Posterior vena cava (tissue), 2 donors: ENCODE data around the gene BAZ2B. TPM values are rescaled to one million over a fixed set of nuclear protein-coding genes. Genes with fewer than 3 reads are reported as not detected.

Source experiments
- DNase-seq: peaks from one replicate; pipeline ENCODE4 v3.0.0-alpha.2; 2020; ENCODE audit warnings: low spot score
- intact Hi-C, 2 donors: fragments of 100-400 bp; cut with DNase I; formaldehyde crosslinking; loops; one replicate each; pipeline versions ENCODE4 v1.14.1 to v1.14.2; 2022 to 2023
- total RNA-seq, 2 donors: library from RNA; stranded (reverse); fragmentation: NEBNext Ultra II Directional; extraction: Animal tissue kit (Norgen Biotek cat#: 25700); gene quantifications; one replicate each; pipeline ENCODE4 v1.2.1, GENCODE V29; 2021
- donor health status: DM: yes; HTN: yes; CAD: no.
- donor health status: DM: yes; HTN: yes; CAD: no.

BAZ2B gene
- total RNA-seq, 2 donors from 2014 or later: 63.2 to 66.7 TPM

- intact Hi-C loops: no loop called here
- DNase-seq: no peak
Measured at GRCh38 chr2:159586034-159586433, 30.3 kb downstream of the BAZ2B start.

- intact Hi-C loops: no loop called here
- no peak for DNase-seq
Measured at GRCh38 chr2:159585622-159586021, 30.7 kb downstream of the BAZ2B start.

DNA sequence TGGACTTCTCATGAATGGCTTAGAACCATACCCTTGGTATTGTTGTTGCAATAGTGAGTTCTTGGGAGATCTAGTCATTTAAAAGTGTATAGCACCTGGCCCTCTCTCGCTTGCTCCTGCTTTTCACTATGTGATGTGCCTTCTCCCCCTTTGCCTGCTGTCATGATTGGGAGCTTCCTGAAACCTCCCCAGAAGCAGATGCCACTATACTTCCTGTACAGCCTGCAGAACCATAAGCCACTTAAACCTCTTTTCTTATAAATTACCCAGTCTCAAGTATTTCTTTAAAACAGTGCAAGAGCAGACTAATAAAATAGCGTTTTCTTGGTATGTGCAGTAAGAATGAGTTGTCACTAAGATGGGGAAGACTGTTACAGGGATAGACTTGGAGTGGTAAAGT is 31.6 kb downstream of the BAZ2B start:
- no peak for DNase-seq
- intact Hi-C loops: no loop called here

- DNase-seq: no peak
- intact Hi-C loops: no loop called here
Measured at GRCh38 chr2:159573846-159574606, 42.3 kb downstream of the BAZ2B start.

GRCh38 chr2:159573294-159573693 is 43.1 kb downstream of the BAZ2B start:
- no peak for DNase-seq
- intact Hi-C loops: no loop called here

- intact Hi-C loops: no loop called here
- DNase-seq: no peak
Measured at GRCh38 chr2:159572459-159572858, 43.9 kb downstream of the BAZ2B start.

DNA sequence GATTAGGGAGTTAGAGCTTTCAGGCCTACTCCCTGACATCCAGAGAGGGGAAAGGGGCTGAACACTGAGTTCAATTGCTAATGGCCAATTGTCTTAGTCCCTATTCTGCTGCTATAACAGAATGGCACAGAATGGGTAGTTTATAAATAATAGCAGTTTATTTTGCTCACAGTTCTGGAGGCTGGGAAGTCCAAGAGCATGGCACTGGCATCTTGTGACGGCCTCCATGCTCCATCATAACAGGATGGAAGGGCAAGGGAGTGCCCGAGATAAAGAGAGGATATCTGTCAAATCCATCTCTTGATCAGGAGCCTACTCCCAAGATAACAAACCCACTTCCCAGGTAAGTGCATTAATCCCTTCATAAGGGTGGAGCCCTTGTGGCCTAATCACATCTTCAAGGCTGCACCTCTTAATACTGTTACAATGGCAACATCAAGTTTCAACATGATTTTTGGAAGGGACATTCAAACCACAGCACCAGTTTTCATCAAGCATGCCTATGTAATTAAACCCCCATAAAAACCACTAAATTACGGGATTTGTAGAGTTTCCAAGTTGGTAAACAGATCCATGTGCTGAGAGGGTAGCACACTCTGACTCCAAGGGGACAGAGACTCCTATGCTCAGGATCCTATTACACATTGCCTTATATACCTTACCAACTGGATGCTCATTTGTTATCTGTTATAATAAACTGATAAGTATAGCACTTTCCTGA is 44.6 kb downstream of the BAZ2B start:
- DNase-seq: no peak
- intact Hi-C loops: no loop called here

- intact Hi-C loops: no loop called here
- DNase-seq: no peak
Measured at GRCh38 chr2:159564081-159564480, 52.3 kb downstream of the BAZ2B start.

DNA sequence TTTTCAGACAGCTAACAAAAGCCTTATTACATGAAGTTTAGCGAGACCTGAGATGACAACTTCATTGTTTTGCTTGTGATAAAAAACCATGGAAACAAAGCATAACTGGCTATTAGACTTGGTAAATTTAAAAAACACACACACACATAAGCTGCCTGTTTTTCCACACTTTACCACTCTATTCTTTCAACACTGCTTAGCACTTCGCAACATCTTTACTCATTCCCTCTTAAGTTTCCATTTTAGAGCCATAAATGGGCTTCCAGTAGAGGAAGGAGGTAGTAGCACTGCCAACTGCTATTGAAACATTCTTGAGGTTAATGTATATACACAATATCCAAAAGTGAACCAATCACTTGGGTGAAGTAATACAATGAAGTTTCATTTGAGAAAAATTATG is 54.1 kb downstream of the BAZ2B start:
- DNase-seq: no peak
- intact Hi-C loops: no loop called here

DNA sequence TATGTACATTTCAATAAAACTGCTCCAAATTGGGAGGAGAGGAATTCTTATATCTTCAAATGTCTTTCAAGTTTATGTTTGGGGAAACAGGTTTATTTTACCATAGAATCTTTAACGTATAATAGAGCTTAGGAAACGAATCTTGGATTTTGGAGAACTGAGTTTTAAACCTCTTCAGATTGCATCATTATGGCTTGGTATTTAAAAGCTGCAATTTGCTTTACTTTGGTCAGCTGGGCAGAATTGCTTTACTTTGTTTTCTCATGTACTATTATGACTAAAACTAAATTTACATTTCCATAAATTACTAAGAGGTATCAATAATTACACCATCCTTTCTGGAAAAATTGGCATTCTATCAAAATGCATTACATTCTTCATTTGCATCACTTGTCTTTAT is 54.6 kb downstream of the BAZ2B start:
- intact Hi-C loops: no loop called here

DNA sequence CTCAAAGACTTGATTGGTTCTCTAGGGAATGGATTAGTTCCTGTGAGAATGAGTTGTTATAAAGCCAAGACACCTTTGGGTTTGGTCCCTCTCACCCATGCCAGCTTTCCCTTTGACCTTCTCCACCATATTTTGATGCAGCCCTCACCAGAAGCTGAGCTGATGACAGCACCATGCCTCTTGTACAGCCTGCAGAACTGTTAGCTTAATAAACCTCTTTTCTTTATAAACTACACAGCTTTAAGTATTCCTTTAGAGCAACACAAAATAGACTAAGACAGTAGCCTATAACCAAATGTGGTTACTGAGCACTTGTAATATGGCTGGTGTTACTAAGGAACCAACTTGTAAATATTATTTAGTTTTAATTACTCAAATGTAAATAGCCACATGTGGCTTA is 55.1 kb downstream of the BAZ2B start:
- DNase-seq: no peak
- intact Hi-C loops: no loop called here

More for the DNA sequence above, 54.6 kb downstream of the BAZ2B start:
- no peak for DNase-seq

DNA sequence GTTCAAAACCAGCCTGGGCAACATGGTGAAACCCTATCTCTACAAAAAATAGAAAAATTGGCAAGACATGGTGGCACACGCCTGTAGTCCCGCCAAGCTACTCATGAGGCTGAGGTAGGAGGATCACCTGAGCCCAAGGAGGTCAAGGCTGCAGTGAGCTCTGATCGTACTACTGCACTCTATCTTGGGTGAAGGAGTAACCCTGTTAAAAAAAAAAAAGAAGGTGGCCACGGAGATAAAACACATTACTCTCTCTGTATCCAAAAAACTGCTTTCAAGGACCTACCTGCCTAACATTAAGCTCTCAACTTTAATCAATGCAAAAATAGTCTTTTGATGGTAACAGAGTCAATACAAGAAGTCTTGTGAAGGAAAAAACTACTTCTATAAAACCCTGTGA is 57.3 kb downstream of the BAZ2B start:
- intact Hi-C loops: no loop called here
- DNase-seq: no peak

GRCh38 chr2:159558479-159558878 is 57.9 kb downstream of the BAZ2B start:
- intact Hi-C loops: no loop called here

GRCh38 chr2:159557437-159558034 is 58.8 kb downstream of the BAZ2B start:
- intact Hi-C loops: no loop called here
- no peak for DNase-seq

More at GRCh38 chr2:159558479-159558878, 57.9 kb downstream of the BAZ2B start:
- no peak for DNase-seq

DNA sequence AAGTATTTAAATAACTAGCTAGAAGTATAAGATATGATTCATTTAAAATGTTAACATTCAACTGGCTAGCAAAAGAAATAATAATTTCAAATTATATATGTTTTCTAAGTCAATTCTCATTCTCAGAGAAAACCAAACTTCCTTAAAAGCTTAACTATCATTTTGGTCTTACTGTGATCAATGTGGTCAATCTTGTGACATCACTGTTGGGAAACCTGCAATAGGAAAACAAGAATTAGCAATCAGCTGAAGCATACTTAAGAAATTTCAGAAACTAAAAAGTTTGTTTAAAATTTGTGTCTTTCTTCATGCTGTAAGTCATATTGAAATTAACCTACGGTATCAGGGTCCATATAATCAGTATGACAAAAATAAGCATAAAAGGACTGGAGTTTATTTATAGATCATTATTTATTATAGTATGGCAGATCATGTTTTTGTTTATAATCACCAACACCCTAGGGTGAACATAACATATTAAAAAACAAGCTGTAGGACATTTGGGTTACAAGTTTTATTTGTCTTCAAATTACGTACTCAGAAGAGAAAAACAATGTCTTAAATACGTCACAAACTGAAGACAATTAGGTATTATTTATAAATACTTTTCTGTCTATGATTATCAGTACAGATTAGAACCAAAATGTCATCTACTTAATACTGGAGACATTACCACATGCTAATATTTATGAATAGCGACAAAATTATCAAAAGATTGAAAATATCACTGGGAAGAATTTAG is 60.5 kb downstream of the BAZ2B start:
- intact Hi-C loops: no loop called here
- DNase-seq: no peak

DNA sequence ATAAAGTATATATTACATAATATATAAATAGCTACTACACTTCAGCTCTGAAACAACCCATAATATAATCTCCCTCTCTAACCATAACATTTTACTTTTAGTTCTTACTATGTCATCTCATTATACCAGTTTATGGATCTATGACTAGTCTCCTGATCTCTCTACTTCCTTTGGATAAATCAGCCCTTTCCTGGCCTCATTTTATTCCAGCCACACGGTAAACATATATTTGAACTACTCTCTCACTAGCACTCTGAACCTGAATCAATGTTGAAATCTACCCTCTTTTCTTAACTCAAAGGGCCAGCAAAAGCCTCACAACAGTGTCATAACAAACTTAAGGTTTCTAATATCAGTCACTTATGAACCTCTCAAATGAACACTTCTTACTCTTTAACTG is 62.6 kb downstream of the BAZ2B start:
- intact Hi-C loops: no loop called here
- DNase-seq: no peak

DNA sequence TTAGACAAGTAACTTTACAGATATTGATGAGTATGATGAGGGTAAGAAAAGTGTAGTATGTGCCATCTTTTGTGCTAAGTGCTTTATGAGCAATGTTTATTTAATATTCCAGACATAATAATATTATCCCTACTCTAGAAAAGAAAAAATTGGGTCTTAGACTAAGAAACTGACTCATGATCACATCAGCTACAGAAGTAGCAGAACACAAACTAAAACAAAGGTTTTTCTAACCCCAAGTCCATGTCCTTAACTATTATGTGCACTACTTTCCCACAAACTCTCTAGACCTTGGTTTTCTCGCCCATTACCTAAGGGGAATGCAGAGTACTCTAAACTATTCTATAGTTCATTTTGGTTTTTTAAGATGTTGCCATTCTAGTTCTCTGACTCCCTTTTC is 64.5 kb downstream of the BAZ2B start:
- intact Hi-C loops: no loop called here
- DNase-seq: no peak

DNA sequence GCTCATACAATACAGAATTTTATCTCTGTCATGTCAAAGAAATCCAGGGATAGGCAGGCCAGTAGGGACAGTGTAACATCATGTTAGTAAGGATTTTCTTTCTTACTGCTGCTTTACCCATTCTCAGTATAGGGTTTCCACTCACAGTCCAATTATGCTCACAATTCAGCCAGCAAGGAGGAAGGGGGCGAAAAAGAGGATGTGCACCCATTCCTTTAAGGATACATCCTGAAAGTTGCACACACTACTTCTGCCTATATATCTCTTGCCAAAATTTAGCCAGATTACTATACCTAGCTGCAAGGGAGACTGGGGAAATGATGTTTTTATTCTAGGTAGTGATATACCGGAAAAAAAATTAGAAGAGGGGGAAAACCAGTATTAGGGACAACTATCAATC is 66.1 kb downstream of the BAZ2B start:
- intact Hi-C loops: no loop called here
- DNase-seq: no peak

DNA sequence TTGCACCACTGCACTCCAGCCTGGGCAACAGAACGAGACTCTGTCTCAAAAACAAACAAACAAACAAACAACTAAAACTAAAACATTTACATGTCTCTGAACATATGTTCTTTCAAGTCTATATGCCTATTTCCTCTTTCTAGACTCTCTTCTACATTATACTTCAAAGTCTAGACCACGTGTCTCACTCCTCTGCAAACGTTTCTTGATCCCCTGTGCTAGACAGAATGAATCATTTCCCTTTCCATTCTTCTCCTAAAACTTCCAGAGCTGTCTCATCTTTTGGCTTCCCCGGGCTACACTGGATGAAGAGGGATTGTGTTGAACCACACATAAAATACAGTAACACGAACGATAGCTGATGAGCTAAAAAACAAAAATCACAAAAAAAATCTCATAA is 67.1 kb downstream of the BAZ2B start:
- intact Hi-C loops: no loop called here
- no peak for DNase-seq
